GM12874 (cell line): ENCODE measurements around the gene TTC23L.

ENCODE experiments used
- TF ChIP-seq, protein P1 (sequence below): IDR thresholded peaks from 2 replicates; pipeline ENCODE4 v1.5.1; 2011; ENCODE audit warnings: low read depth, mild to moderate bottlenecking, control low read depth, low read length, moderate library complexity; ENCODE audit not compliant: insufficient read depth

The TTC23L gene

DNA sequence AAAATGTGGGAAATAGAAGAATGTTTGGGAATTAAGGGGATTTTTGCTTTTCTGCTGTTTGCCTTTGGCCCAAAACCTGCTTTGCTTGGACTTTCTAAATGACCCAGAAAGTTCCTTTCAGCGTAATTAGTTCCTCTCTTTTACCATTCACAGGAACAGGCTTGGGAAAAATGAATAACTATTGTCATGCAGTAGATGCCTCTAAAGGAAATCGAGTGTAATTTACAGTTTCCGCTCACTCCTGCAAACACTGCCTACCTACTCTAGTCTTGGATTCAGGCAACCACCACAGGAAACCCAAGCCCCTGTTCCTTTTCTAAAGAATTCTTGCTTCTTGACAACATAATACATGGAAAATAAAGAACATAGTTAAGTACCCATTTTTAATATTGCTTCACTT is 25.0 kb downstream of the TTC23L start:
- TF ChIP-seq, protein P1, sequence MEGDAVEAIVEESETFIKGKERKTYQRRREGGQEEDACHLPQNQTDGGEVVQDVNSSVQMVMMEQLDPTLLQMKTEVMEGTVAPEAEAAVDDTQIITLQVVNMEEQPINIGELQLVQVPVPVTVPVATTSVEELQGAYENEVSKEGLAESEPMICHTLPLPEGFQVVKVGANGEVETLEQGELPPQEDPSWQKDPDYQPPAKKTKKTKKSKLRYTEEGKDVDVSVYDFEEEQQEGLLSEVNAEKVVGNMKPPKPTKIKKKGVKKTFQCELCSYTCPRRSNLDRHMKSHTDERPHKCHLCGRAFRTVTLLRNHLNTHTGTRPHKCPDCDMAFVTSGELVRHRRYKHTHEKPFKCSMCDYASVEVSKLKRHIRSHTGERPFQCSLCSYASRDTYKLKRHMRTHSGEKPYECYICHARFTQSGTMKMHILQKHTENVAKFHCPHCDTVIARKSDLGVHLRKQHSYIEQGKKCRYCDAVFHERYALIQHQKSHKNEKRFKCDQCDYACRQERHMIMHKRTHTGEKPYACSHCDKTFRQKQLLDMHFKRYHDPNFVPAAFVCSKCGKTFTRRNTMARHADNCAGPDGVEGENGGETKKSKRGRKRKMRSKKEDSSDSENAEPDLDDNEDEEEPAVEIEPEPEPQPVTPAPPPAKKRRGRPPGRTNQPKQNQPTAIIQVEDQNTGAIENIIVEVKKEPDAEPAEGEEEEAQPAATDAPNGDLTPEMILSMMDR = no peak

DNA sequence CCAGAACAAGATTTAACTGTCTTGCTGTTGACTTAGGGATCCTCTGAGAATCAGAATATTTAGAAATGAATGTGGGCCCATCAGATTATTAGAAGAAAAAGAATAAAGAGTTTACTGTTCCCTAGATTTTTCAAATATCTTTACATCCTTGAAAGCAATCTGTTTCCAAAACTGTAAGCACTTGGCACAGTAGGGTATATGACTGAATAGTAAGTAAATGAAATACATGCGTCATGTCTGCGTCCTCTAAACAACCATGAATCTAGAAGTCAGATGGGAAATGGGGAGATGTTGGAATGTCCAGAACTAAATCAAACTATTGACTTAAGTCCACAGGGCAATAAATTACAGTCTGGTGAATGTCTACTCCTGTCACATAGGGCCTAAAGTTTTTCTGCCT is 26.1 kb downstream of the TTC23L start:
- TF ChIP-seq, protein P1 = no peak

DNA sequence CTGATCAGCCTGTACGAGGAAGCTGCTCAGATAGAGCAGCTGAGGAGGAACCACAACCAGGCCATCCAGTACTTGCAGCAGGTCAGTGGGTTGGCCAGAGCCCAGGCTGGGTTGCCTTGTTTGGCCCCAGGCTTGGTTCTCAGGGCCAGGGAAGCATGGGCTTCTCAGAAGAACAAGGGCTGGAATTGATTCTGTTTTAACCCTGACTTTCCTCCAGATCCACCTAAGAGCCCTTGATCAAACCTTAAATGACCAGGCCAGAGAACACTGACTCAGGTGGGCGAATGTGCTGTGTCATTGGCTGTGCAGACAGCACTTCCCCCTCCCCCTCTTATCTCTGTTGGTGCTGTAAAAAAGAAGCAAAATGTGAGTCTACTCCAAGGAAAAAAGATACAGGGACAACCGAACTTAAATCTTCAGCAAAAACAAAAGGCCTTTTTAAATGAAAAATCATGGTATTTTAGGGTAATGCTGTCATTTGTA is 28.1 kb downstream of the TTC23L start:
- TF ChIP-seq, protein P1 = no peak

DNA sequence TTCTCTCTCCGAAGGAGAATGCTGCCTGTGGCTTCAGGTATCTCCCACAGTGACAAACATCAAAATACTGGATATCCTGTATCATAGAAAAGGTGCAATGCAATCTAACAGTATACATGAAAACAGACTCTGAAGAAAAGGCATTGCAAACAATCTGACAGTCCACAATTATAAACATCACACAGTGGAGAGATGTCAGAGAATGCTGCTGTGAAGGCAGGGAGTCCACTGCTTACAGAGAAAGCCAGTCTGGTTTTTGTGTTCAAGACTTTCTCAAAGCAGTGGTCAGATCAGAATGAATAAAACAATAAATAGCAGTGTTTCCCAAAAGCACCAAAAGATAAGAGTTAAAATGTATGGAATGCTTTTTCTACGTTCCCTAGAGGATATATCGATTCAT is 28.7 kb downstream of the TTC23L start:
- TF ChIP-seq, protein P1 = no peak

DNA sequence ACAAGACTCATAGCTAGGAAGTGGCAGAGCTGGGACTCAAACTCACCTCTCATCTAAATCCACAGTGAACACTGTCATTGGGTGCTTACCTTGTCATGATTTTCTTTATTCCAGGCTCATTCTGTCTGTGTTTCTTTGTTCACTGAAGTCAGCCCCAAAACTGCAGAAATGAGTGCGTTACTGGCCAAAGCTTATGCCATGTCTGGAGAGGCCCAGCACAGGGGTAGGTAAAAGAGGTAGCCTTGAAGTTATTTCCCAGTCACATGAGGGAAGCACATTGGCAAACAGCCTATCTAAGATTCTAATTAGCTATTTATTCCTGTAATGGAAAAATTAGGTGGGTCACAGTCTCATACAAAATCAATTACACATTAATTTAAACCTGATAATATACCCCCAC is 29.8 kb downstream of the TTC23L start:
- TF ChIP-seq, protein P1 = no peak

DNA sequence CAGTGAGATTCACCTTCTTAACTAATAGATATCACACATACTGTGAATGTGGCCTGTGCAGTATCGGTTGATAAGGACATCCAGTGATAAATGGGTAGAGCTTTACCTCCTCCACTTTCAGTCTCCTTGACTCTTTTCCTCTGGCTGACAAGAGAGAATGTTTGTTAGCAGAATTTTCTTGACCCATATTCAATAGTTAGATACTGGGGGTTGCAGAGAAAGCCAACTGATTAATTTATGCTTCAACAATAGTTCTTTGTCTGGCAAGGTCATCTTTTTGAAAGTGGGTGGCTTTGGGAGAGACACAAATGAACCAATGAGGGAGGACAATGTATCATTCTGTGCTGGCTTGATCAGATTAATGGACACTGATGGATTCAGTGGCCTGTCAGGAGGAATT is 30.3 kb downstream of the TTC23L start:
- TF ChIP-seq, protein P1 = no peak

DNA sequence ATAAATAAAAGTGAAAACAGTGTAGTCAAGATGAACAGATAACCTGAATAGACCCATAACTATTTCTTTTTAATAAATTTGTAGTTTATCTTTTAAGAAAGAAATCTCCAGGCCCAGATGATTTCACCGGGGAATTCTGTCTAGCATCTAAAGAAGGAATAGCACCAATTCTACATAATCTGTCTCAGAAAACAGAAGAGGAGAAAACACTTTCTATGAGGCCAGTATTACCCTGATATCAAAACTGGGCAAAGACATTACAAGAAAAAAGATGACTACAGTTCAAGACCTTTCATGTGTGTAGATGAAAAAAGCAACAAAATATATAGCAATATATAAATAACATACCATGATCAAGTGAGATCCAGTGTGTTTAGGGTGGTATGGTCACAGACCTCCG is 31.4 kb downstream of the TTC23L start:
- TF ChIP-seq, protein P1 = no peak

DNA sequence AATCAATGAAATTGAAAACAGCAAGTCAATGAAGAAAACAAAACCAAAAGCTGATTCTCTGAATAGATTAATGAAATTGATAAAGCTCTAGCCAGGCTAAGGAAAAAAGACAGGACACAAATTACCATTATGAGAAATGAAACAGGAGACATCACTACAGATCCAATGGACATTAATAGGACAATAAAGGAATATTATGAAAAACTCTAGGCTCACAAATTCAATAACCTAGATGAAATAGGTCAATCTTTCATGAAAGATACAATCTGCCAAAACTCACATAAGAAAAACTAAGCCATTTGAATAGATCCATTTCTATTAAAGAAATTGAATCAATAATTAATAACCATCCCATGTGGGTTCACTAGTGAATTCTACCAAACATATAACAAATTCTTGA is 37.3 kb downstream of the TTC23L start:
- TF ChIP-seq, protein P1 = no peak
